Measurements from ENCODE around the gene CEP170. TPM values are rescaled to one million over a fixed set of nuclear protein-coding genes. Genes with fewer than 3 reads are reported as not detected.

The CEP170 gene
- total RNA-seq, 1 experiment from 2014 or later = 67.8 TPM

DNA sequence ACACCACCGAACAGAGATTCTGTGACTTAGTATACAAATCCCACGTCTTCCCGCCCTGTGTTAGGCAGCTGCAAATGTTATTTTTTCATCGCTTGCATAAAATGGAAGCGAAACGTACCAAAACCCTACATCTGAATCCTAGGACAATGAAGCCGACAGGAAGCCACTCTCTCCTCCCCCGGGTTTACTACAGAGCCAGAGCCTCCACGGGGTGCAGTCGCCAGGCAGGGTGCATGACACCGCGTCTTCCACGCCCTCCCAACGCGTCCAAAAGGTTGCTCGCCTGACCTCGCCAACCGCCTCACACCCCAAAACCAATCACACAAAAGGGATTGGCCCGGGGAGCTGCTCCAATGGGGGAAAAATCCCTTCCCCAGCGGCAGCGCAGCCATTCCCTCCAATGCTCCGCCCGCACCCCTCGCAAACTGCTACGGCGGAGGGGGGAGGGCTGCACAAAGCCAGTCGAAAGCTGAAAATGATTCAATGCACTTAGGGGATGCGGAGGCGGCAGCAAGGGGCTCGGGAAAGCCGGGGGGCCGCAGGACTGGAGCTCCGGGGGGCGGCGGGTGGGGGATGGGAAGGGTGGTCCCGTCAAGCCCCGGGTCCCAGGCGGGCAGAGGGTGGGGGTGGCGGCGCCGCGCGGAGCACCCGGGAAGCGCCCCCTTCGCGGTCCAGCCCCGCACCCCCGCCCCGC lies 701 bp downstream of the CEP170 start:
- H3K27me3 ChIP-seq (replicated peaks; ENCODE audit: insufficient read depth, low read depth, low read length, poor library complexity) = no peaks in the 10 kb centered on the region
- peak overlapping the region; percentile 84 for H3K27ac ChIP-seq (ENCODE audit: low read depth, low read length, poor library complexity, severe bottlenecking)
- CTCF ChIA-PET = no interaction called here
- DNase-seq (ENCODE audit: low spot score) = peak; percentile 68
- peaks cover 7% of the 10 kb centered on the region for H3K4me1 ChIP-seq (ENCODE audit: insufficient read depth, low read length, poor library complexity, severe bottlenecking)
- intact Hi-C loops (cut with micrococcal nuclease; ENCODE audit: unreplicated experiment) = no loop called here
- POLR2A ChIA-PET (ENCODE audit: low non-redundant PET) = interaction anchor here (0.6 kb wide), 1 partner anchor 974 kb away, joined by 3 read pairs; no protein-coding TSS in a partner anchor
- no TSS peak for BruUV-seq (replicated peaks)
- no peaks in the 10 kb centered on the region for H3K36me3 ChIP-seq (ENCODE audit: insufficient read depth, low read length, poor library complexity, severe bottlenecking)
- H3K9me3 ChIP-seq (ENCODE audit: low read depth, low read length, poor library complexity, severe bottlenecking) = no peaks in the 10 kb centered on the region
- no peak for TF ChIP-seq EZH2 (IDR thresholded peaks at IDR 0.05; ENCODE audit: borderline replicate concordance, low read depth, low read length, poor library complexity, severe bottlenecking)
- H3K4me3 ChIP-seq (ENCODE audit: low read depth, low read length, poor library complexity, severe bottlenecking) = peak overlapping the region; percentile 81

DNA sequence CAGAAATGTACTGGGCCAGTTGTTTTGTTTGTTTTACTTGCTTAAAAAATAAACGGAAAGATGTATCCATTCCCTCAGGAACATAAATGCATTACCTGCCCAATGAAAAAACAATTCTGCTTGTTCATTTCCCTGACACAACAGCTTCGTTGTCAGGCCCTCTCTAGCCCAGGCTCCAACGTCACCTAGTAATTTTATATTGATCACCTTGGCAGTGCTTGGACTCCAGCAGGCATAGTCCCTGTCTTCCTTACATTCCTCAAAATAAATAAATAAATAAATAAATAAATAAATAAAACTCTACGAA lies 1.2 kb downstream of the CEP170 start:
- no peak for TF ChIP-seq EZH2 (IDR thresholded peaks at IDR 0.05; ENCODE audit: borderline replicate concordance, low read depth, low read length, poor library complexity, severe bottlenecking)
- TF ChIP-seq, protein P1, sequence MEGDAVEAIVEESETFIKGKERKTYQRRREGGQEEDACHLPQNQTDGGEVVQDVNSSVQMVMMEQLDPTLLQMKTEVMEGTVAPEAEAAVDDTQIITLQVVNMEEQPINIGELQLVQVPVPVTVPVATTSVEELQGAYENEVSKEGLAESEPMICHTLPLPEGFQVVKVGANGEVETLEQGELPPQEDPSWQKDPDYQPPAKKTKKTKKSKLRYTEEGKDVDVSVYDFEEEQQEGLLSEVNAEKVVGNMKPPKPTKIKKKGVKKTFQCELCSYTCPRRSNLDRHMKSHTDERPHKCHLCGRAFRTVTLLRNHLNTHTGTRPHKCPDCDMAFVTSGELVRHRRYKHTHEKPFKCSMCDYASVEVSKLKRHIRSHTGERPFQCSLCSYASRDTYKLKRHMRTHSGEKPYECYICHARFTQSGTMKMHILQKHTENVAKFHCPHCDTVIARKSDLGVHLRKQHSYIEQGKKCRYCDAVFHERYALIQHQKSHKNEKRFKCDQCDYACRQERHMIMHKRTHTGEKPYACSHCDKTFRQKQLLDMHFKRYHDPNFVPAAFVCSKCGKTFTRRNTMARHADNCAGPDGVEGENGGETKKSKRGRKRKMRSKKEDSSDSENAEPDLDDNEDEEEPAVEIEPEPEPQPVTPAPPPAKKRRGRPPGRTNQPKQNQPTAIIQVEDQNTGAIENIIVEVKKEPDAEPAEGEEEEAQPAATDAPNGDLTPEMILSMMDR (conservative IDR thresholded peaks at IDR 0.05; ENCODE audit: low read depth, low read length) = no peak
- no peaks in the 10 kb centered on the region for H3K27me3 ChIP-seq (replicated peaks; ENCODE audit: insufficient read depth, low read depth, low read length, poor library complexity)
- no peaks in the 10 kb centered on the region for H3K36me3 ChIP-seq (ENCODE audit: insufficient read depth, low read length, poor library complexity, severe bottlenecking)
- peak overlapping the region; percentile 81 for H3K4me3 ChIP-seq (ENCODE audit: low read depth, low read length, poor library complexity, severe bottlenecking)
- ChIA-PET CTCF (no interaction called here), POLR2A (ENCODE audit: low non-redundant PET) (no interaction called here)
- intact Hi-C loops (cut with micrococcal nuclease; ENCODE audit: unreplicated experiment) = no loop called here
- no peaks in the 10 kb centered on the region for H3K9me3 ChIP-seq (ENCODE audit: low read depth, low read length, poor library complexity, severe bottlenecking)
- no TSS peak for BruUV-seq (replicated peaks)
- H3K4me1 ChIP-seq (ENCODE audit: insufficient read depth, low read length, poor library complexity, severe bottlenecking) = peaks cover 7% of the 10 kb centered on the region
- peak; percentile 1 for DNase-seq (ENCODE audit: low spot score)
- peak overlapping the region; percentile 84 for H3K27ac ChIP-seq (ENCODE audit: low read depth, low read length, poor library complexity, severe bottlenecking)

GRCh38 chr1:243253211-243253925 lies 1.7 kb downstream of the CEP170 start:
- H3K4me1 ChIP-seq (ENCODE audit: insufficient read depth, low read length, poor library complexity, severe bottlenecking) = peaks cover 7% of the 10 kb centered on the region
- intact Hi-C loops (cut with micrococcal nuclease; ENCODE audit: unreplicated experiment) = no loop called here
- no peak for DNase-seq (ENCODE audit: low spot score)
- H3K9me3 ChIP-seq (ENCODE audit: low read depth, low read length, poor library complexity, severe bottlenecking) = no peaks in the 10 kb centered on the region
- no peaks in the 10 kb centered on the region for H3K36me3 ChIP-seq (ENCODE audit: insufficient read depth, low read length, poor library complexity, severe bottlenecking)
- BruUV-seq (replicated peaks) = TSS peak; percentile 56
- ChIA-PET CTCF (no interaction called here), POLR2A (ENCODE audit: low non-redundant PET) (no interaction called here)
- H3K4me3 ChIP-seq (ENCODE audit: low read depth, low read length, poor library complexity, severe bottlenecking) = peak overlapping the region; percentile 81
- TF ChIP-seq, protein P1 (conservative IDR thresholded peaks at IDR 0.05; ENCODE audit: low read depth, low read length) = no peak
- no peak for TF ChIP-seq EZH2 (IDR thresholded peaks at IDR 0.05; ENCODE audit: borderline replicate concordance, low read depth, low read length, poor library complexity, severe bottlenecking)
- peak overlapping the region; percentile 59 for H3K27ac ChIP-seq (ENCODE audit: low read depth, low read length, poor library complexity, severe bottlenecking)
- H3K27me3 ChIP-seq (replicated peaks; ENCODE audit: insufficient read depth, low read depth, low read length, poor library complexity) = no peaks in the 10 kb centered on the region
